HFFc6 (cell line): ENCODE measurements around the gene PDCD1. TPM values are rescaled to one million over a fixed set of nuclear protein-coding genes. Genes with fewer than 3 reads are reported as not detected.

ENCODE experiments used
- DNase-seq: peaks from one replicate; pipeline ENCODE4 v3.0.0-alpha.2; 2018
- H3K27ac Mint-ChIP-seq: 2 replicates; pipeline ENCODE4 v1.8.0; 2020; ENCODE audit warnings: mild to moderate bottlenecking, mixed read lengths
- H3K27me3 Mint-ChIP-seq: 2 replicates; pipeline ENCODE4 v1.8.0; 2021; ENCODE audit warnings: mild to moderate bottlenecking, moderate library complexity, mixed read lengths; ENCODE audit not compliant: insufficient read depth
- H3K36me3 Mint-ChIP-seq: 2 replicates; pipeline ENCODE4 v1.8.0; 2021; ENCODE audit warnings: low read depth, mixed read lengths
- H3K4me1 Mint-ChIP-seq: 2 replicates; pipeline ENCODE4 v1.8.0; 2020; ENCODE audit warnings: low read depth, mixed read lengths
- H3K4me3 Mint-ChIP-seq: 2 replicates; pipeline ENCODE4 v1.8.0; 2020; ENCODE audit warnings: mild to moderate bottlenecking, moderate library complexity, mixed read lengths
- H3K9me3 Mint-ChIP-seq: 2 replicates; pipeline ENCODE4 v1.8.0; 2020; ENCODE audit warnings: mild to moderate bottlenecking, mixed read lengths
- total RNA-seq, 6 experiments: library from RNA; stranded (reverse); fragmentation: NEBNext Ultra II Directional; extraction: Animal tissue kit (Norgen Biotek cat#: 25700); gene quantifications; 2 replicates in 1 of 6; 3 replicates in 5 of 6; pipeline ENCODE4 v1.2.3, GENCODE V29; 2021
- TF ChIP-seq, protein P1 (sequence below): fragments of 200-600 bp; sonication (generic); IDR thresholded peaks from 2 replicates; pipeline ENCODE4 v1.5.0; 2021; ENCODE audit warnings: antibody characterized with exemption, mild to moderate bottlenecking

Gene PDCD1
- total RNA-seq, 6 experiments from 2014 or later: not detected

DNA sequence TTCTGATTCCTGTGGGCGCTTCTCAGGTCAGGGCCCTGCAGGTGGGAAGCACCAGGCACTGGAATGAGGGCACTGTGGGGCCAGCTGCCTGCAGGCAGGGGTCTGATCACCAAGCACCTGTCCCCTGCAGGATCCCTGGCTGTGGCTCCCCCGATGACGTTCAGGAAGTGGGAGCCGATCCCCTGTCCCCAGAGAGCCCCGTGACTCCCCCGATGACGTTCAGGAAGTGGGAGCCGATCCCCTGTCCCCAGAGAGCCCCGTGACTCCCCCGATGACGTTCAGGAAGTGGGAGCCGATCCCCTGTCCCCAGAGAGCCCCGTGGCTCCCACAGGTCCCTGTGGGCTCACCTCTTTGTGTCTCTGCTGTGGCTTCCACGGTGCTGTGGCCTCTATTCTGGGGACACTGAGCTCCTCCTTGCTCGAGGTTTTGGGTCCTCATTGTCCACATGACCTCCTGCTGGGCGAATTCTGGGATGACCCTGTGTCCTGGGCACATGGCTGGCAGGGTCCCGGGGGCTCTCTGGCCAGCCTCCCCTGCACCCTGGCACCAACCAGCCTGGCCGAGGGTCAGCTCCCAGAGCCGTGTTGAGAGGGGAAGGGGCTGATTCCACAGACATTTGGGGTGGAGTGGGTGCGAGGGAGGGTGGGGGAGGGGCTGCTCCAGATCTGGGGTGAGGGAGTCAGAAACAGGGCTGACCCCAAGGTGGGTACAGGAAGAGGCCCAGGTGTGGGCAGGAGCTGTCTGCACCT lies 44.9 kb downstream of the PDCD1 start:
- H3K4me3 Mint-ChIP-seq: no peak overlapping the region
- no peak for DNase-seq
- H3K36me3 Mint-ChIP-seq: no peaks in the 10 kb centered on the region
- peaks cover 22% of the 10 kb centered on the region for H3K27me3 Mint-ChIP-seq
- no peaks in the 10 kb centered on the region for H3K9me3 Mint-ChIP-seq
- no peaks in the 10 kb centered on the region for H3K4me1 Mint-ChIP-seq
- H3K27ac Mint-ChIP-seq: no peak overlapping the region
- TF ChIP-seq, protein P1, sequence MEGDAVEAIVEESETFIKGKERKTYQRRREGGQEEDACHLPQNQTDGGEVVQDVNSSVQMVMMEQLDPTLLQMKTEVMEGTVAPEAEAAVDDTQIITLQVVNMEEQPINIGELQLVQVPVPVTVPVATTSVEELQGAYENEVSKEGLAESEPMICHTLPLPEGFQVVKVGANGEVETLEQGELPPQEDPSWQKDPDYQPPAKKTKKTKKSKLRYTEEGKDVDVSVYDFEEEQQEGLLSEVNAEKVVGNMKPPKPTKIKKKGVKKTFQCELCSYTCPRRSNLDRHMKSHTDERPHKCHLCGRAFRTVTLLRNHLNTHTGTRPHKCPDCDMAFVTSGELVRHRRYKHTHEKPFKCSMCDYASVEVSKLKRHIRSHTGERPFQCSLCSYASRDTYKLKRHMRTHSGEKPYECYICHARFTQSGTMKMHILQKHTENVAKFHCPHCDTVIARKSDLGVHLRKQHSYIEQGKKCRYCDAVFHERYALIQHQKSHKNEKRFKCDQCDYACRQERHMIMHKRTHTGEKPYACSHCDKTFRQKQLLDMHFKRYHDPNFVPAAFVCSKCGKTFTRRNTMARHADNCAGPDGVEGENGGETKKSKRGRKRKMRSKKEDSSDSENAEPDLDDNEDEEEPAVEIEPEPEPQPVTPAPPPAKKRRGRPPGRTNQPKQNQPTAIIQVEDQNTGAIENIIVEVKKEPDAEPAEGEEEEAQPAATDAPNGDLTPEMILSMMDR: no peak

GRCh38 chr2:241812730-241813643 lies 45.7 kb downstream of the PDCD1 start:
- DNase-seq: no peak
- Mint-ChIP-seq H3K27me3 (peaks cover 26% of the 10 kb centered on the region), H3K27ac (no peak overlapping the region), H3K4me1 (no peaks in the 10 kb centered on the region), H3K9me3 (no peaks in the 10 kb centered on the region), H3K4me3 (no peak overlapping the region), H3K36me3 (no peaks in the 10 kb centered on the region)
- TF ChIP-seq, protein P1: no peak

- H3K27me3 Mint-ChIP-seq: peaks cover 21% of the 10 kb centered on the region
- TF ChIP-seq, protein P1: no peak
- no peak overlapping the region for H3K27ac Mint-ChIP-seq
- H3K4me3 Mint-ChIP-seq: no peak overlapping the region
- no peaks in the 10 kb centered on the region for H3K4me1 Mint-ChIP-seq
- H3K36me3 Mint-ChIP-seq: no peaks in the 10 kb centered on the region
- DNase-seq: no peak
- no peaks in the 10 kb centered on the region for H3K9me3 Mint-ChIP-seq
Measured at GRCh38 chr2:241811952-241812729, 46.6 kb downstream of the PDCD1 start.

DNA sequence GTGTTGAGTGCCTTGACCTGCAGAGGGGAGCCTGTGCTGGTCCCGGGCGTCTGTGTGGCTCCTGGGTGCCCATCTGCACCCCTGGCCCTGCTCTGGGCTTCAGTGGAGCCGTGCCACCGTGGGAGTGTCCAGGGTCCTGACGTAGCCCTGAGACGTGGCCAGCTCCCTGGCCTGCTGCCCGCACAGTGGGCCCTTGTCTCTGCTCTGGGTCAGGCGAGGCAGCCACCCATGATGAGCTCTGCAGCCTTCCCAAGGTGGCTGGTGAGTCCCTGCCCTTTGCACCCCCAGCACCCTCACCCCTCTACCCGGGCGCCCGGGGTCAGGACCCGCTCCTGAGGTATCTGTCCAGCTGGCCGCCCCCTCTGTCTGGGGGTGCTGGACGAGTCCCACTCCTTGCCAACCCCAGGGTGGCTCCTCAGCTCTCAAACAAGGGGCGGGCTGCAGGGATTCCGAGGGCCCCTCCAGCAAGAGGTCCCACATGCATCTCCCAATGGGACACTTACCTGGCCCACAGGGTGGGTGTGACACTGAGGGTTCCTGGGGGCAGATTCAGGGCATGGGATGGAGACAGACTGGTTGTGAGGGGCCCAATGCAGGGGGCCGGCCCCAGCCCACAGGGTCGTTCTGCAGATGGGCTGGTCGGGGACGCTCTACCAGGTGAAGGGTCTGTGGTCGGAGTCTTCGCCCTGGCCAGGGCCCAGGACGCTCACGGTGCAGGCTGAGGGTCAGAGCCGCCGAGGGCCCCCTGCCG lies 47.3 kb downstream of the PDCD1 start:
- no peaks in the 10 kb centered on the region for H3K4me1 Mint-ChIP-seq
- DNase-seq: no peak
- no peaks in the 10 kb centered on the region for H3K36me3 Mint-ChIP-seq
- H3K27ac Mint-ChIP-seq: no peak overlapping the region
- no peaks in the 10 kb centered on the region for H3K9me3 Mint-ChIP-seq
- H3K27me3 Mint-ChIP-seq: peaks cover 21% of the 10 kb centered on the region
- TF ChIP-seq, protein P1: no peak
- no peak overlapping the region for H3K4me3 Mint-ChIP-seq
